IMR-90 (cell line): ENCODE results near the gene SLC22A4. TPM values are rescaled to one million over a fixed set of nuclear protein-coding genes. Genes with fewer than 3 reads are reported as not detected.

ENCODE experiments used
- ATAC-seq: fragments of 200-7000 bp; cut with Tn5 transposase; 2 replicates; pipeline ENCODE4 v1.9.1; 2020; ENCODE audit warnings: low read depth, mild to moderate bottlenecking, moderate library complexity
- BruUV-seq: library from RNA; stranded (reverse); fragments of 400-500 nt; replicated peaks from 2 replicates; lab custom pipeline; 2021; lab: Mats Ljungman, UMichigan
- CTCF ChIA-PET: fragments of 300-600 bp; formaldehyde crosslinking; extraction: SDS; loops from one replicate; lab custom pipeline; 2021; ENCODE audit warnings: antibody characterized with exemption; lab: Yijun Ruan, JAX
- POLR2A ChIA-PET: fragments of 300-600 bp; sonication (Branson Sonifier 250); formaldehyde crosslinking; loops from one replicate; lab custom pipeline; 2022; ENCODE audit warnings: antibody characterized with exemption; ENCODE audit not compliant: unreplicated experiment; lab: Charles Lee
- DNase-seq: peaks from one replicate; pipeline ENCODE4 v3.0.0; 2013
- H2AFZ ChIP-seq: replicated peaks from 2 replicates; pipeline ENCODE3; 2013; ENCODE audit warnings: low read length, mild to moderate bottlenecking; ENCODE audit not compliant: poor library complexity
- H2AK5ac ChIP-seq: 2 replicates; pipeline ENCODE4 v1.6.1; 2013; ENCODE audit warnings: low read depth, low read length, inconsistent platforms
- H2AK9ac ChIP-seq: replicated peaks from 2 replicates; pipeline ENCODE3; 2013; ENCODE audit warnings: mild to moderate bottlenecking, low read depth, low read length, moderate library complexity; ENCODE audit not compliant: poor library complexity
- H2BK120ac ChIP-seq: 2 replicates; pipeline ENCODE4 v1.6.1; 2013; ENCODE audit warnings: low read depth, low read length, inconsistent platforms
- H2BK15ac ChIP-seq: 3 replicates; pipeline ENCODE4 v1.6.1; 2013; ENCODE audit warnings: low read depth, low read length, inconsistent platforms
- H2BK20ac ChIP-seq: 2 replicates; pipeline ENCODE4 v1.6.1; 2013; ENCODE audit warnings: low read depth, mild to moderate bottlenecking, inconsistent platforms, low read length, moderate library complexity
- H2BK5ac ChIP-seq: 2 replicates; pipeline ENCODE4 v1.6.1; 2013; ENCODE audit warnings: mild to moderate bottlenecking, low read depth, low read length, inconsistent platforms; ENCODE audit not compliant: poor library complexity, severe bottlenecking
- H3K14ac ChIP-seq: replicated peaks from 2 replicates; pipeline ENCODE4 v1.6.1; 2013; ENCODE audit warnings: low read depth, low read length, inconsistent platforms
- H3K18ac ChIP-seq: 2 replicates; pipeline ENCODE4 v1.6.1; 2013; ENCODE audit warnings: low read depth, low read length, control low read depth
- H3K23ac ChIP-seq: 2 replicates; pipeline ENCODE4 v1.6.1; 2013; ENCODE audit warnings: low read depth, low read length, inconsistent platforms
- H3K27ac ChIP-seq: 2 replicates; pipeline ENCODE4 v1.5.1; 2013; ENCODE audit warnings: mild to moderate bottlenecking, control low read depth, low read length; ENCODE audit not compliant: insufficient read depth
- H3K27me3 ChIP-seq: 2 replicates; pipeline ENCODE4 v1.6.1; 2013; ENCODE audit warnings: low read length; ENCODE audit not compliant: control insufficient read depth, insufficient read depth
- H3K36me3 ChIP-seq: 2 replicates; pipeline ENCODE4 v1.6.1; 2013; ENCODE audit warnings: low read length, mixed read lengths; ENCODE audit not compliant: control insufficient read depth, insufficient read depth
- H3K4ac ChIP-seq: 2 replicates; pipeline ENCODE4 v1.6.1; 2013; ENCODE audit warnings: low read depth, low read length, inconsistent platforms
- H3K4me1 ChIP-seq: 2 replicates; pipeline ENCODE4 v1.6.1; 2013; ENCODE audit warnings: low read length, mixed read lengths; ENCODE audit not compliant: control insufficient read depth, insufficient read depth
- H3K4me2 ChIP-seq: 2 replicates; pipeline ENCODE4 v1.6.1; 2013; ENCODE audit warnings: low read depth, mild to moderate bottlenecking, control low read depth, low read length, moderate library complexity
- H3K4me3 ChIP-seq: 2 replicates; pipeline ENCODE4 v1.5.1; 2013; ENCODE audit warnings: low read depth, mild to moderate bottlenecking, control low read depth, low read length, moderate library complexity; ENCODE audit not compliant: insufficient read depth
- H3K56ac ChIP-seq: 2 replicates; pipeline ENCODE4 v1.6.1; 2013; ENCODE audit warnings: low read length, inconsistent platforms; ENCODE audit not compliant: insufficient read depth; ENCODE audit errors: extremely low read depth
- H3K79me1 ChIP-seq, 2 experiments: 2 replicates each; pipeline ENCODE4 v1.6.1; 2013; ENCODE audit warnings: low read length in 2 of 2, inconsistent platforms in 1 of 2, low read depth in 1 of 2
- H3K9ac ChIP-seq: 2 replicates; pipeline ENCODE4 v1.6.1; 2013; ENCODE audit warnings: low read depth, low read length, control low read depth
- H3K9me1 ChIP-seq: 2 replicates; pipeline ENCODE4 v1.6.1; 2013; ENCODE audit warnings: low read length, inconsistent platforms; ENCODE audit not compliant: insufficient read depth
- H3K9me3 ChIP-seq: 2 replicates; pipeline ENCODE4 v1.6.1; 2013; ENCODE audit warnings: low read length; ENCODE audit not compliant: control insufficient read depth, insufficient read depth
- H4K20me1 ChIP-seq: 2 replicates; pipeline ENCODE4 v1.6.1; 2013; ENCODE audit warnings: low read length, inconsistent platforms; ENCODE audit not compliant: insufficient read depth
- H4K5ac ChIP-seq: 2 replicates; pipeline ENCODE4 v1.6.1; 2013; ENCODE audit warnings: mild to moderate bottlenecking, low read depth, low read length, control low read depth
- H4K8ac ChIP-seq, 2 experiments: 2 replicates each; pipeline ENCODE4 v1.6.1; 2013; ENCODE audit warnings: low read depth in 2 of 2, low read length in 2 of 2, control low read depth in 1 of 2, inconsistent platforms in 1 of 2
- H4K91ac ChIP-seq: 2 replicates; pipeline ENCODE4 v1.6.1; 2013; ENCODE audit warnings: low read depth, low read length, inconsistent platforms; ENCODE audit not compliant: insufficient read depth
- BHLHE40 ChIP-seq: fragments of 150-350 bp; IDR thresholded peaks from 2 replicates; pipeline ENCODE4 v1.6.1; 2016; ENCODE audit warnings: mild to moderate bottlenecking, low read depth, low read length
- CEBPB ChIP-seq: IDR thresholded peaks from 2 replicates; pipeline ENCODE4 v1.6.1; 2012; ENCODE audit warnings: low read depth, low read length, improper control_type of control experiment
- CHD1 ChIP-seq: IDR thresholded peaks from 2 replicates; pipeline ENCODE4 v1.6.1; 2012; ENCODE audit warnings: low read depth, low read length, improper control_type of control experiment
- CTCF ChIP-seq: conservative IDR thresholded peaks from 2 replicates; pipeline ENCODE4 v1.5.1; 2012; ENCODE audit warnings: mild to moderate bottlenecking, low read depth, low read length, improper control_type of control experiment
- FOS ChIP-seq: fragments of 150-350 bp; IDR thresholded peaks from 2 replicates; pipeline ENCODE4 v1.6.1; 2016; ENCODE audit warnings: low read depth, low read length
- MAFK ChIP-seq: IDR thresholded peaks from 2 replicates; pipeline ENCODE4 v1.6.1; 2012; ENCODE audit warnings: low read depth, low read length, improper control_type of control experiment
- MAZ ChIP-seq: IDR thresholded peaks from 2 replicates; pipeline ENCODE4 v1.6.1; 2012; ENCODE audit warnings: low read depth, mild to moderate bottlenecking, low read length, improper control_type of control experiment, moderate library complexity, borderline replicate concordance
- MXI1 ChIP-seq: IDR thresholded peaks from 2 replicates; pipeline ENCODE4 v1.6.1; 2012; ENCODE audit warnings: low read depth, mild to moderate bottlenecking, low read length, moderate library complexity, borderline replicate concordance
- NFE2L2 ChIP-seq: fragments of 150-350 bp; IDR thresholded peaks from 2 replicates; pipeline ENCODE4 v1.6.1; 2016; ENCODE audit warnings: low read depth, mild to moderate bottlenecking, low read length
- POLR2A ChIP-seq: IDR thresholded peaks from 2 replicates; pipeline ENCODE4 v1.6.1; 2012; ENCODE audit warnings: mild to moderate bottlenecking, low read depth, low read length
- RAD21 ChIP-seq: IDR thresholded peaks from 2 replicates; pipeline ENCODE4 v1.6.1; 2012; ENCODE audit warnings: low read length, improper control_type of control experiment
- RFX5 ChIP-seq: IDR thresholded peaks from 2 replicates; pipeline ENCODE4 v1.8.0; 2012; ENCODE audit warnings: low read depth, mild to moderate bottlenecking, low read length, moderate library complexity
- SMC3 ChIP-seq: fragments of 150-350 bp; IDR thresholded peaks from 2 replicates; pipeline ENCODE4 v1.6.1; 2016; ENCODE audit warnings: low read depth, mild to moderate bottlenecking, antibody characterized with exemption, low read length, moderate library complexity
- USF2 ChIP-seq: fragments of 150-350 bp; IDR thresholded peaks from 2 replicates; pipeline ENCODE4 v1.6.1; 2017; ENCODE audit warnings: mild to moderate bottlenecking, antibody characterized with exemption, low read length, low read depth
- WGBS, 2 experiments: methylation state at CpG; one replicate each; pipeline versions ENCODE4 v1.1.5 to v1.1.7; 2013; ENCODE audit warnings: missing lambda C conversion rate in 2 of 2; ENCODE audit not compliant: insufficient read length in 1 of 2; ENCODE audit errors: extremely low coverage in 2 of 2; 5-methylcytosine and 5-hydroxymethylcytosine counted together
- dilution Hi-C: fragments of 300-500 bp; cut with HindIII; formaldehyde crosslinking; loops from one replicate; pipeline ENCODE4 v1.14.3; 2018; ENCODE audit warnings: low sequenced_read_pairs; ENCODE audit not compliant: unreplicated experiment
- in situ Hi-C: fragments of 300-500 bp; cut with MboI; formaldehyde crosslinking; loops from 3 replicates; pipeline ENCODE4 v1.14.3; 2019; ENCODE audit warnings: low sequenced_read_pairs, inconsistent platforms, mixed read lengths
- intact Hi-C: fragments of 100-400 bp; cut with micrococcal nuclease; formaldehyde crosslinking; loops from 2 replicates; pipeline ENCODE4 v1.10.0; 2022
- polyA plus RNA-seq, 3 experiments: library from polyadenylated mRNA; depleted of rRNA; stranded (reverse); fragments of >200 nt; gene quantifications; 2 replicates each; pipeline ENCODE4 v1.2.3, GENCODE V29; 2012; ENCODE audit warnings: low replicate concordance in 1 of 3
- total RNA-seq: library from RNA; depleted of rRNA; stranded (reverse); fragments of >200 nt; gene quantifications from 2 replicates; pipeline ENCODE4 v1.2.3, GENCODE V29; 2012

Gene SLC22A4
- total and polyA plus RNA-seq, 2 of the 4 experiments (the other 2 are of a cell fraction) = 2.6 to 3.2 TPM

GRCh38 chr5:132294728-132295504 is 722 bp downstream of the SLC22A4 start:
- Histone ChIP-seq H3K79me1 (peaks cover 18 to 50% of the 10 kb centered on the region in 2 experiments), H2BK15ac (peak overlapping the region; percentile 52; the same call in 2 of the 3 replicates), H3K27ac (peak overlapping the region; percentile 74), H2AFZ (peak overlapping the region; percentile 95), H3K36me3 (no peaks in the 10 kb centered on the region), H2BK120ac (peak overlapping the region; percentile 67), H3K23ac (peak overlapping the region; percentile 93), H3K9ac (peak overlapping the region; percentile 56), H3K56ac (peak overlapping the region; percentile 22; the same call in 1 of the 2 replicates), H2BK20ac (peak overlapping the region; percentile 16; the same call in 1 of the 2 replicates), H3K14ac (peak overlapping the region; percentile 67), H3K4ac (peak overlapping the region; percentile 84), H4K91ac (peak overlapping the region; percentile 76), H4K8ac (peak overlapping the region; percentile 47 to 63; a peak in 3 of 4 replicates), H2AK9ac (peak overlapping the region; percentile 88), H3K4me2 (peak overlapping the region; percentile 92), H2BK5ac (peak overlapping the region; percentile 86), H3K9me3 (no peaks in the 10 kb centered on the region), H3K9me1 (peaks cover 15% of the 10 kb centered on the region), H3K4me1 (peaks cover 12% of the 10 kb centered on the region), H3K4me3 (peak overlapping the region; percentile 74), H2AK5ac (peak overlapping the region; percentile 89), H4K20me1 (no peaks in the 10 kb centered on the region), H3K18ac (peak overlapping the region; percentile 12; the same call in 1 of the 2 replicates), H3K27me3 (no peaks in the 10 kb centered on the region), H4K5ac (no peak overlapping the region; the same call in 1 of the 2 replicates)
- POLR2A ChIA-PET = no interaction called here
- CTCF ChIA-PET = interaction anchor here (0.9 kb wide), 1 partner anchor 34 kb away, joined by 3 read pairs; no protein-coding TSS in a partner anchor
- DNase-seq (peak; percentile 79), ATAC-seq (peak; percentile 44)
- TF ChIP-seq RFX5 (no peak), SMC3 (no peak), FOS (peak; percentile 87), NFE2L2 (peak; percentile 34; the same call in 1 of the 2 replicates), CHD1 (peak; percentile 84; the same call in 1 of the 2 replicates), BHLHE40 (peak; percentile 92), CEBPB (peak; percentile 77), CTCF (no peak), MXI1 (peak; percentile 24; the same call in 1 of the 2 replicates), MAFK (no peak), POLR2A (peak; percentile 25; the same call in 1 of the 2 replicates), USF2 (no peak), MAZ (peak; percentile 64), RAD21 (no peak)
- dilution Hi-C loops = no loop called here
- intact Hi-C loops = loop anchor here (2.0 to 5.0 kb wide), 2 partner anchors 70 to 212 kb away; no protein-coding TSS in a partner anchor
- 1% methylated on average over 28 of the region's 50 CpGs; no CpG with 5 or more reads in 1 of the 2 experiments for WGBS, 2 experiments
- BruUV-seq = no TSS peak
- in situ Hi-C loops = no loop called here
